HG02623 (cell line): Measurements from ENCODE around the gene MFN1.
A peak's percentile ranks its signal among the peaks of the same experiment; 100 is the strongest.

Experiments
- ATAC-seq: cut with Tn5 transposase; IDR thresholded peaks from one replicate; pipeline ENCODE4 v1.9.1; 2021; ENCODE audit warnings: moderate library complexity; ENCODE audit not compliant: unreplicated experiment

The MFN1 gene

DNA sequence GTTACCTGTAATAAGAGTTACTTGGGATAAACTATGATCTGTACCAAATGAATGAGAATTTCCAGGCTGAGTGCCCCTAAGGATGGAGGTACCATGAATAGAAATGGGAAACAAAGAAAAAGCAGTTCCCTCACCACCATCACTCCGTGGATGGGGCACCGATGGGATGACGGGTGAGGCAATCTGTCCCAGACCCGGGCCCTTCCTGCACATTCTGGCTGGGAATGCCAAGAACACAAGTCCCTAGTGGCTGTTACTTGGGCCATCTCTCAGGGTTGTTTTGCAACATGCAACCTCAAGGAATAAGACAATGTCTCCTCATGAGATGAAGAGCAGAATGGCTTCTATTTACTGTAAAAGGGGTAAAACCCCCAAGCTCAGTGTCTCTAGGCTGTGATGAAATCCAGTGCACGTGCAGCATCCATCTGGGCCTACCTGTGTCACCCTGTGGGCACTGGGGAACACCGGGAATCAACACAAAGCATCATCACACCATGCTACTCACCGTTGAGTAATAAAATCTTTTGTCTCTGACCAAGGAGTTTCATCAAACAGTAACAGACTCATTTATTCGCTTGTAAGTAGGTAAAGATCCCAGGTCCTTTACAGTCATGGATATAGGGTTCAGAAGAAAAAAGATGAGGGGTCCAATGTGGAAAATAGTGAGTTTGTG is 81.5 kb downstream of the MFN1 start:
- no peak for ATAC-seq

DNA sequence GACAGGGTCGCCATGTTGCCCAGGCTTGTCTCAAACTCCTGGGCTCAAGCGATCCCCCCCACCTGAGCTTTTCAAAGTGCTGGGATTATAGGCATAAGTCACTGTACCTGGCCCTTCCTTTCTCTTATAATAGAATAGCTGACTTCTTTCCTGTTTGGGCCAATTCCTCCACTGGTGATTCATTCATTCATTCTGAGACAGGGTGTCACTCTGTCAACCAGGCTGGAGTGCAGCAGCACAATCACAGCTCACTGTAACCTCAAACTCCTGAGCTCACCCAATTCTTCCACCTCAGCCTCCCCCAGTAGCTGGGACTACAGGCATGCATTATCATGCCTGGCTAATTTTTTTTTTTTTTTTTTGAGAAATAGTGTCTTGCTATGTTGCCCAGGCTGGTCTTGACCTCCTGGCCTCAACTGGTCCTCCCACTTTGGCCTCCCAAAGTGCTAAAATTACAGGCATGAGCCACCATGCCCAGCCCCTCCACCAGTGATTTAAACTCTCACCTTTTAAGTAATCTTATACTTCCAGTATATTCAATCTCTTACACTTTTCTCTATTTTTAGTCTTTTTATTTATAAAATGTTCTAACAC is 82.9 kb downstream of the MFN1 start:
- ATAC-seq: no peak

DNA sequence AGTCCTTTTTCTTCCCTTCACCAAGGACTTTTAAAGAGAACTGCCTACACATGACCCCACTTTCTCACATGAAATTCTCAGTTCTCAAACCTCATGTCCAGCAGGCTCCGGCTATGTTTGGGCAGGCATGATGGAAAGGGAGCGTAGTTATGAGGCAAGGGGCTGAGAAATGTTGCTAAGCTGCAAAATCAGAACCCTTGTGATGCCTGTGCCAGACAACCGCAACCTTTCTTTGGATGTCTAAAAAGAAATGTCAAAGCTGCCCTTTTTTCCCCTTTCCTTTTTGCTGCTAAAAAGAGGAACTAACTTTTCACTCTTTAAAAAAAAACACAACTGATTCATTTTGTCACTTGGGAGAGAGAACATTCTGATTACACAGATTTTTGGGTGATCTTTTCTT is 84.5 kb downstream of the MFN1 start:
- peak; percentile 56 for ATAC-seq

DNA sequence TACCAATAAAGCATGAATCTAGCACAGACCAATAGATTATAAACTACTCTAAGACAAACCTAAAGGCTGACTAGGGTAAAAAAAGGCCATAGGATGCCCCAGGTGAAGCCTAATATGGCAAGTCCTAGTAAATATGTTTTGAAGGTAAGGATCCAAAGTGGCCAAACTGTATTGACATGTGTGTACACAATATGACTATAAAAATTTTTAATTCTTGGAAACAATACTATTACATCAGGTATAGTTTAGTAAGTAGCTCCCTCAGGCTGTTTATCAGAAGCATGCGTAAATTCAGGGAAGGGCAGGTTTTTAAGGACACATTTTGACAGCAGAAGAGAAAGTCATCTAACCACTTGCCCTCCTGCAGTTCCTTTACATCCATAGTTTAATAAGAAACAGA is 84.9 kb downstream of the MFN1 start:
- ATAC-seq: no peak

DNA sequence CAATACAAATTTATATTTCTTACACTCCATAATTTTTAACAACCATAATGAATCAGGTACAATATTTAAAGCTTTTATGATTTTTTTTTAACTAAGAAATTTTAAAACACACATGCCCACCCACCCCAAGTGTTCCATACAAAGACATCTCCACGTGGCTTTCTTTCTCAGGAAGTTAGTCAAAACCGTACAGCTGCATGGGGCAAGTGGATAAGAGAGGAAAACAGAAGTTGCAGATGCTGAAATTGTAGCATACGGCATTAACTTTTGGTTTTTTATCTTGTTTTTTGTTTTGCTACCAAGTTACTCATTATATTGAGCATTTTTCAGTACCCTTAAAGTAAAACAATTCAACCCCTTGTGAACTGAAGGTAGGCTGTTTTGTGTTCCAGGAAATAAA is 89.0 kb downstream of the MFN1 start:
- ATAC-seq: no peak

DNA sequence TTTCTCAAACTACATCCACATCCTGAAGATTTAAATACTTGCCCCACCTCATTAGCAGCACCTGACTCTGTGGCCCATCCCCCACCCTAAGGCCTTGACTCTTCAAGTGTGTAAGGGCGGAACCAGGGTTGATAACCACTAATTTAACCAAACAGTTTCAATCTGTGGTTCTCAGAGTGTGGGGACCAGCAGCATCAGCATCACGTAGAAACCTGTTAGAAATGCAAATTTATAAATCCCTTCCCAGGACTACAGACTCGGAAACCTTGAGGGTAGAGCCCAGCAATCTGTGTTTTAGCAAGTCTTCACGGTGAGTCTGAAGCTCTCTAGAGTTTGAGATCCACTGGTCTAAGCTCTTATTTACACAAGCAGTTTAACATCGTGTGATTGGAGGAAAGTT is 91.3 kb downstream of the MFN1 start:
- peak; percentile 79 for ATAC-seq
